ENCODE results near the gene LAIR2.
"Not testable (repeated sequence)": the region's sequence is repeated elsewhere in the genome, so short reads cannot be mapped to it uniquely, and the experiment has no call there.

The LAIR2 gene

DNA sequence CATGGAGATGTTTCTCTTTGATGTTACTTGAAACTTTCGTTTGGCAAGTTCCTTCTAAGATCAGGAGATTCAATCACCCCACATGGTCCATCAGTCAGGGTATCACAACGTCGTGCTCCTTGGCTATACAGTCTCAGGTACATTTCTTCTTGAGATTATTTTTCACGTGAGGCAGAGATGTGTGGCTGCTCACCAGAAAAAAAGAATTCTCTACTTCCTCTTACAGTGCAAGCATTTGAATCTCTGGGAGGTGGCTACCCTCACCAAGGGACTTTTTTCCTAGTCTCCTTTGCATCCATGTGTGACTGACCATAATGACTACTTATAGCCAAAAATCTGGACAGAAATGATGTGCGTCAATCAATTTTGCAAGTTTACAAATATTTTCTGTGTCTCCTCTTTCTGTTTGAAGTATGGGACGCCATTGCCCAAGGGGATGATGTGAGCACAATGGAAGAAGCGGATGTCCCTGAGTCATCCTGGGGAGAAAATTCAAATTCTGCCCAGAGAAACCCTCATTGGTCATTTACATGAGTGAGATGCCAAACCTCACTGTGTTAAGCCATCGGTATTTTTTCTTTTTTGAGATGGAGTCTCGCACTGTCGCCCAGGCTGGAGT is 8.6 kb upstream of the LAIR2 start:
- DNase-seq (ENCODE audit: low read depth), result no peak

DNA sequence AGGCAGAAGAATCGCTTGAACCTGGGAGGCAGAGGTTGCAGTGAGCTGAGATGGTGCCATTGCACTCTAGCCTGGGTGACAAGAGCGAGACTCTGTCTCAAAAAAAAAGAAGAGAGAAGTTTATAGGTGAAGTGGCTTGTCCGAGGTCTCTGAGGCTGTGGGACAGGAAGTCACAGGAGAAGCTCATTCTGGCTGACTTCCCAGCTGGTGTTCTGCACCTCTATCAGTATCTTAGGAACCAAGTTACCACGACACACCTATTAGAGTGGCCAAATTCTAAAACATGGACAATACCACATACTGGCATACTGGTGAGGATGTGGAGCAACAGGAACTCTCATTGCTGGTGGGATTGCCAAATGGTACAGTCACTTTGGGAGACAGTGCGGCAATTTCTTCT is 7.3 kb upstream of the LAIR2 start:
- DNase-seq (ENCODE audit: low read depth), result not testable (repeated sequence)

GRCh38 chr19:54497747-54498450 is 4.7 kb upstream of the LAIR2 start:
- not testable (repeated sequence) for DNase-seq (ENCODE audit: low read depth)

- not testable (repeated sequence) for DNase-seq (ENCODE audit: low read depth)
These were observed 4.2 kb upstream of the LAIR2 start for GRCh38 chr19:54498451-54498772.

DNA sequence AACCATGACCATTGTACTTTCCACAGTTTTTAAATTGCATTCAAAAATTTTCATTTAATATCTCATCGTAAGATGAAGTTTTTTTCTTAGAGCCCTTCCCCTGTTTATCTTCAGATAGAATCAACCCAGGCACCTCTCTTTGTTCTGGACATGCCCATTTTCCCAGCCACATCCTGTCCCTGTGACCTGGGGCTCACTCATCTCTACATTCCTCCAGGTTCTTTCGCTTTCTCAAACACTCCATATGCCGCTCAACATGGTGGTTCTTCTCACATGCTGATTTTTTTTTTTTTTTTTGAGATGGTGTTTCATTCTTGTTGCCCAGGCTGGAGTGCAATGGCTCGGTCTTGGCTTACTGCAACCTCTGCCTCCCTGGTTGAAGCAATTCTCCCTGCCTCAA is 2.9 kb downstream of the LAIR2 start:
- not testable (repeated sequence) for DNase-seq (ENCODE audit: low read depth)

- DNase-seq (ENCODE audit: low read depth), result no peak
These were observed 3.4 kb downstream of the LAIR2 start for GRCh38 chr19:54506079-54506478.

DNA sequence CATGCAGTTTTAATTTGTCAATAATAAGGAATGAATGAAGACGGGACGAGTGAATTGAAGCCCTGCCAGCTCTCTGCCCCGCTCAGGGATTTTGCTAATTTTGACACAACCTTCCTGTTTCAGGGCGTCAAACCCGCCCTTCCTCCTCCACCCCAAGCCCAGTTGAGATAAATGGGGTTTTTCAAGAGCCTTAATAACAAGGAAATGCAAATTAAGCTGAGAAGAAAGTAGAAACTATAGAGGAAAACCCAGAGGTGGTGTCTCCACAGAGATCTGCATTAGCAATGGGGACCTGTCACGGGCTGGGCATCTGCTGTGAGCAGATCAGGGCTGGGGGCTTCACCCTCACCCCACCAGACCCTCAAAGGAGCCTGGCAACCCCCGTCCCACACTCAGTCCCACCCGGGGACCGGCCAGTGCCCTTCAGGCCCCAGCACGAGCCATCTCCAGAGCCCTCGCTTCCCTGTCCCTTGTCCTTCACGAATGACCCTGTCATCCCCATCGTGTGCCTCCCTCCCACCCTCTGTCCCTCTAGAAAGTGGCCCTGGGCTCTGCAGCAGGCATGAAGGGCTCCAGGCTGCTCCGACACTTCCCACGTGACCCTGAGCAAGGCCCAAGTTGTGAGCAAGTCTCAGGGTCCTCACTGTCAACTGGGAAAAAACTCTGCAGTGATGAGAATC is 4.5 kb downstream of the LAIR2 start:
- DNase-seq (ENCODE audit: low read depth), result not testable (repeated sequence)

GRCh38 chr19:54507824-54508223 is 5.2 kb downstream of the LAIR2 start:
- DNase-seq (ENCODE audit: low read depth), result no peak

DNA sequence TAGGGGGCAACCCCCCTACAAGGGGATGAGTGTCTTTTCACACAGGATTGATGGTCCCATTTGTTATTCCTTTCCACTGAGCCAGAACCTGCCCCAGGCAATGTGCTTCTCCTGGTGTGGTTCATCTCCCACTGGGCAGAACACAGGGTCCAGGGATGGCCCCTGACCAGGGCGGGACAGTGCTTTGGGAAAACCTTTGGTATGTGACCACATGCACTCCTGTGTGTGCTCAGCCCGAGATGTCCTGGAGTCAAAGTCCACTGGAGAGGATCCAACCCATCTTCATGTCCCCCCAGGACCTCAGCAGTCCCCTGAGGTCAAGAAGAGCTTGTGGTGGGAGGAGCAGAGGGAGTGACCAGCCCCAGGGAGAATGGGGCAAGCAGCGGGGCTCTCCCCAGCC is 5.9 kb downstream of the LAIR2 start:
- DNase-seq (ENCODE audit: low read depth), result not testable (repeated sequence)

DNA sequence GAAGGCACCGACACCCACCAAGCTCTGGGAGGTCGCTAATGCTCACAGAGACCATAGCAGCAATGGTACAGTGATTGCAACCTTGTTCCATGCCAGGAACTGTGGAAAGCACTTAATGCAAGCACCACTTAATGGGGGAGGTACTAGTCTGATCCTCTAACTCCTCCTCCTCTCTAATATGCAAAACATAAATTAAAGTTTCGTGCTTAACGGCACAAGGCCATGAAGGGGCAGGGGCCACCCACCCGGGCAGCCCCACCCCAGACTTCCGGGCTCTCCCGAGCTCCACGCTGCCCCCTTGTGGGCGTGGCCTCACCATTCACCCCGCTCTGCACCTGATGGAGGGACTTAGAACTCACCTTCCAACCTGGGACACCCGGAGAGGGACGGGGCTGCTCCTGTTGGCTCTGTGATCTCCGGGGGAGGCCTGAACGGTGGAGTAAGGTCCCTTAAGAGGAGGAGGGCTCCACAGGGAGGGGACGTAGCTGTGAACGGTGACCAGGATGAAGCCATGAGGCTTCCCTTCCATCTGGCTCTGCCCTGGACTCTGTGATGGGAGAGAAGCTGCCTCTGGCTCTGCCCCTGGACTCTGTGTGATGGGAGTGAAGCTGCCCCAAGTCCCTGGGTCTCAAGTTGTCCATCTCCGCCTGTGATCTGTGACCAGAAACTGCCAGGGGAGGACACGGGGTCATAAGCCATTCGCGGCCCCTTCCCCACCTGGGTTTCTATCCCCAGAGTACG is 6.7 kb downstream of the LAIR2 start:
- not testable (repeated sequence) for DNase-seq (ENCODE audit: low read depth)

DNA sequence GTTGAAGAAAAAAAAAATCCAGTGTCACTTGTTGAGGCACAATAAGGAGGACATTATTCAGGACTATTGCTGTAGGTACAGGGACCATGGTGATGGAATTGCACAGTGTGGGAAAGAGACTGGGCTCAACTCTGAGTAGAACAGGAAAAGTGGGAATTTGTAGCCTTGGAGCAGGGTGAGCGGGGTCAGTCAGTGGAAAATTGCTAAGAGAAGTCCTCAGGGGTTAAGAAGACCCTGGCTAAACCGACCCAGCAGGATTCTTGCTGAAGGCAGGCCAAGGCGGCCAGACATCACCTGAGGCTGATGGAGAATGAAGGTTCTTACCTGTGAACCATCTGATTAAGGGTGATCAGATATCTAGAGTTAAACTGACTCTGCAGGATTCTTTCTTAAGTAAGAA is 12.5 kb downstream of the LAIR2 start:
- no peak for DNase-seq (ENCODE audit: low read depth)

DNA sequence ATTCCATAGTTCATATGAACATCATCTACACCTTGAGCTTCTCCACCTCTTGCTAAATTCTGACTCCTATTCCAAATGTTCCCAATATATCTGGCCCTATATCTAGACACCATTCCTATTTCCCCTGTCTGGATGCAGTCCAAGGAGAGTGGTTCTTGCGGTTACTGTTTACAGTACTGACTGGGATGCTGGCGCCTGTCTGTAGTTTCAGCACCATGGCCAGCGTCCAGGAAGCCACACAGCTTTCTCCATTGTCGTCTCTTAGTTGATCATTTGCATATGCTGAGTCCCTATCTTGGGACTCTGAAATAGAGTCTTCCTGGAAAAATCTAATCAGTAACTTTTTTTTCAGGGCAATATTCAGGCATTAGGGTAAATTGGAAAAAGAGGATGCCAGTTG is 14.9 kb downstream of the LAIR2 start:
- DNase-seq (ENCODE audit: low read depth), result peak; percentile 31

- no peak for DNase-seq (ENCODE audit: low read depth)
These were observed 16.2 kb downstream of the LAIR2 start for GRCh38 chr19:54518844-54519243.

DNA sequence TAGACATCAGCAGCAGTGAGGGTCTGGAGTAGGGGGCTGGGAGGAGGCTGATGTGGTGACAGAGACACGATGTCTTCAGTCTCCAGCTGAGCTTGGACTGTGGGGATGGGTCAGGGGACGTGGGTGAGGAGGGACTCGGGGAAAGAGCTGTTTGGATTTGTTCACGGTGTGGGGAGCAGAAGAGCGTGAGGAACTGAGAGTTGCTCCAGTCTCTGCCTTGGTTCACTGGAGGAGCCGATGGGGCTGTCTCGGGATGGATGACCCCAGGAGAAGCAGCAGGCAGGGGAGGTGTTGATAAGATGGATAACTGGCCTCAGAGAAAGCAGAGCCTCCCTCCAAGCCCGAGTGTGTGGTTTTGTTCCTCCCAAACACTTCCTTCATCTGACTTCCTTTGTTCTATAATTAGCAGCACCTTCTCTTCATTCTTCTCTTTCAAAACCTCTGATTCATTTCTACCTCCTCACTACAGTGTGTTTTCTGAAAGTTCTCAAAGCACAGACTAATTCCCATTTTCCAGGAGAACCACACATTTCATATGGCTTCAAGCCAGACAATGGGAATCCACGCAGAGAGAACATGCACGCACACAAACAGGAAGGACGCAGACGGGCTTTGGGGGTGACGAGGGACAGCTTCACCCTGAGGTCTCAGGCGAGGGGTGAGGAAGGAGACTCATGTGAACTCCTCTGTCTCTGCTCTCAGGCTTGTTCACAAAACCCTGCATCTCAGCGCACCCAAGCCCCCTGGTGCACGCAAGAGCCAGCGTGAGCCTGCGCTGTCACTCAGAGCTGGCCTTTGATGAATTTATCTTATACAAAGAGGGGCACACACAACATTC is 18.6 kb downstream of the LAIR2 start:
- no peak for DNase-seq (ENCODE audit: low read depth)

DNA sequence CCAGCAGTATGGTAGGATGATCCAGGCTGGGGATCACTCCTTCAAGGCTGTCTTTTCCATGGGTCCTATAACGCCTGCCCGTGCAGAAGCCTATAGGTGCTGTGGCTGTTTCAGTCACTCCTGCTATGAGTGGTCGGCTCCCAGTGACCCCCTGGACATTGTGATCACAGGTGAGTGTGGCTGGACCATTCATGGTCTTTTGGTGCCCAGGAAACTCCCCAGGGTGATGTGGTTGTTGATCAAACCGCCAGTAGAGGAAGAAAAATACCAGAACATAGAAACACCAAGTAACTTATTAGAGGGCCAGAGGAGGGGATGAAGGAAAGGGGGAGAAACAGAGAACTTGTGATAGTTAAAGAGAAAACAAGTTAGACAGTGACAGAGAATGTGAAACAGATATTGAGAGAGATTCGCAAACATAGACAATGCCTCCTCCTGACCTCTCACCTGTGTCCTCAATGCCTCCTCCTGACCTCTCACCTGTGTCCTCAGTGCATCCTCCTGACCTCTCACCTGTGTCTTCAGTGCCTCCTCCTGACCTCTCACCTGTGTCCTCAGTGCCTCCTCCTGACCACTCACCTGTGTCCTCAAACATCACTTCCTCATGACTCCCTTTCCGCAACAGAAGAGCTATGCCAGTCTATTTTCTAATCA is 19.4 kb downstream of the LAIR2 start:
- no peak for DNase-seq (ENCODE audit: low read depth)

DNA sequence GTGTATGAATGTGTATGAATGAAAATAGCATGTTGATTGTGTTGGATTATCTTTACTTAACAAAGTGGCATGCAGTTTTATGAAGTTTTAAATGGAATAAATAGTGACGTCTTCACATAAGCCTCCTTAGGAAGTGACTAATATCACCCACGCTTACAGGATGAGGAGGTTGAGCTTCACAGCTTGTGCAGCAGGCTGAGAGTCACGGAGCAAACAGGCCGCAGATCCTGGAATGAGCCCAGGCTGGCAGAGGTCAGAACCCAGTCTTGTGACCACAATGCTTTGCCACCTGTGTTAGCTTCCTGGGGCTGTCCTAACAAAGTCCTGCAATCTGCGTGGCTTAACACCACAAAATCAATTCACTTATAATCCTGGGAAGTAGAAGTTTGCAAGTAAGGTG is 20.8 kb downstream of the LAIR2 start:
- no peak for DNase-seq (ENCODE audit: low read depth)

- no peak for DNase-seq (ENCODE audit: low read depth)
These were observed 23.0 kb downstream of the LAIR2 start for GRCh38 chr19:54525636-54526035.

DNA sequence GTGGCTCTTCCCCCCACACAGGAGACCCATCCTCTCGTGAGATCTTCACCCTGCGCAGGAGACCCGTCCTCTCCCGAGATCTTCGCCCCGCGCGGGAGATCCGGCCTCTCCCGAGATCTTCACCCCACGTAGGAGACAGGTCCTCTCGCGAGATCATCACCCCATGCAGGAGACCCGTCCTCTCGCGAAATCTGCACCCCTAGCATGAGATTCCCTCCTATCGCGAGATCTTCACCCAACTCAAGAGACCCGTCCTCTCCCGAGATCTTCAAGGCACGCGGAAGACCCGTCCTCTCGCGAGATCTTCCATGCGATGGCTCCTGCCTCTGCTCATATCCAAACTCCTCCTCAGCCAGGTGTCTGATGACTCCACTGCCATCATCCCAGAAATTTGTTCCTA is 24.3 kb downstream of the LAIR2 start:
- no peak for DNase-seq (ENCODE audit: low read depth)

- DNase-seq (ENCODE audit: low read depth), result no peak
These were observed 28.2 kb downstream of the LAIR2 start for GRCh38 chr19:54530866-54531265.

DNA sequence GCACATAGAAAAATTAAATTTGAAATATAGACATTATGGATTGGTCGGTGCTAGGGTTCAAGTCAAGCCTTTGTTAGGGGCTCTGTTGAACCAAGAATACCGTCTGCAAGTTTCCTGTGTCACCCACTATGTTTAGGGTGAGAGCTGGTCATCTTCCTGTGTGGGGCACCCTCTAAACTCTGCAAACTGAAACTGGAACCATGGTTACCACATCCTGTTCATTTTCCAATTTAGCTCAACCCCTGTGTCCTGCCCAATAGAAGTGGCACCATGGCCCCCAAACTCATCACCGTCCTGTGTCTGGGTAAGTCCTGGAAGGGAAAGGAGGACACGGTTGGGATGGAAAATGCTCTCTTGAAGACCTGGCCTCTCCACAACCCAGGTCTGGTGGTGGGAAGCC is 29.9 kb downstream of the LAIR2 start:
- DNase-seq (ENCODE audit: low read depth), result no peak

GRCh38 chr19:54533476-54533875 is 30.8 kb downstream of the LAIR2 start:
- DNase-seq (ENCODE audit: low read depth), result no peak

All from activated gamma-delta T cell treated with anti-CD3 and anti-CD28 coated beads, Interleukin-2, amount 50 U/mL, for 16 hours (primary cell).